Left ventricle myocardium inferior (tissue), 1 donor: Measurements from ENCODE around the gene BECN2. TPM values are rescaled to one million over a fixed set of nuclear protein-coding genes. Genes with fewer than 3 reads are reported as not detected.
"Not testable (repeated sequence)": the region's sequence is repeated elsewhere in the genome, so short reads cannot be mapped to it uniquely, and the experiment has no call there.

Experiments used
- DNase-seq: peaks from one replicate; pipeline ENCODE4 v3.0.0-alpha.2; 2020
- H3K27ac ChIP-seq: fragments of 200-600 bp; replicated peaks from 2 replicates; pipeline ENCODE4 v1.8.0; 2021
- H3K27me3 ChIP-seq: fragments of 200-600 bp; 2 replicates; pipeline ENCODE4 v1.8.0; 2021; ENCODE audit warnings: low read depth
- H3K36me3 ChIP-seq: fragments of 200-600 bp; 2 replicates; pipeline ENCODE4 v1.8.0; 2021
- H3K4me1 ChIP-seq: fragments of 200-600 bp; 2 replicates; pipeline ENCODE4 v1.8.0; 2021
- H3K4me3 ChIP-seq: fragments of 200-600 bp; 2 replicates; pipeline ENCODE4 v1.8.0; 2021; ENCODE audit warnings: mild to moderate bottlenecking, moderate library complexity
- H3K9me3 ChIP-seq: fragments of 200-600 bp; replicated peaks from 2 replicates; pipeline ENCODE4 v1.8.0; 2021
- intact Hi-C: fragments of 100-400 bp; cut with micrococcal nuclease; formaldehyde crosslinking; loops from one replicate; pipeline ENCODE4 v1.11.0; 2022
- total RNA-seq: library from RNA; stranded (reverse); fragmentation: NEBNext Ultra II Directional; extraction: Animal tissue kit (Norgen Biotek cat#: 25700); gene quantifications from one replicate; pipeline ENCODE4 v1.2.1, GENCODE V29; 2021
- TF ChIP-seq, protein P1 (sequence below): fragments of 200-600 bp; IDR thresholded peaks from 2 replicates; pipeline ENCODE4 v1.8.0; 2021; ENCODE audit warnings: antibody characterized with exemption, mild to moderate bottlenecking, borderline replicate concordance
- donor health status: DM: no; HTN: yes; CAD: no; lungs with severe emphysema.

Gene BECN2
- total RNA-seq, 1 donor from 2014 or later, result not detected

DNA sequence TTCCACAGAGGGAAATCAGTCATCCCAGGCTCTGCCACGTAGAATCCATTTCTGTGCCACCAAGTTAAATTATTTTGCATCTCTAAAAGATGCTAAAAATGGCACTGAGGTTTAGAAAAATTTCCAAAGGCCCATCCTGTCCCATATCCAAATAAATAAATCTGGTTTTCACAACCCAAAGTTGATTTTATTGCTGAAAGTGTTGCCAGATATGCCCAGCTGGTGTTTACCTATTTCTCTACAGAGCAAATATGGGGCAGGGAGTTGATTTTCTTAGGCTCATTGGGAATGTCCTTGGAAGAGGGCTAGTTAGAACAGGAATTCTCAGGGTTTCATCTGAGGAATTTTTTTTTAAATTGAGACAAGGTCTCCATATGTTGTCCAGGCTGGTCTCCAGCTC, 22.4 kb downstream of the BECN2 start:
- Histone ChIP-seq H3K4me1 (no peaks in the 10 kb centered on the region), H3K9me3 (no peaks in the 10 kb centered on the region), H3K27me3 (peaks cover 4% of the 10 kb centered on the region), H3K27ac (no peak overlapping the region), H3K36me3 (no peaks in the 10 kb centered on the region), H3K4me3 (no peak overlapping the region)
- TF ChIP-seq, protein P1, sequence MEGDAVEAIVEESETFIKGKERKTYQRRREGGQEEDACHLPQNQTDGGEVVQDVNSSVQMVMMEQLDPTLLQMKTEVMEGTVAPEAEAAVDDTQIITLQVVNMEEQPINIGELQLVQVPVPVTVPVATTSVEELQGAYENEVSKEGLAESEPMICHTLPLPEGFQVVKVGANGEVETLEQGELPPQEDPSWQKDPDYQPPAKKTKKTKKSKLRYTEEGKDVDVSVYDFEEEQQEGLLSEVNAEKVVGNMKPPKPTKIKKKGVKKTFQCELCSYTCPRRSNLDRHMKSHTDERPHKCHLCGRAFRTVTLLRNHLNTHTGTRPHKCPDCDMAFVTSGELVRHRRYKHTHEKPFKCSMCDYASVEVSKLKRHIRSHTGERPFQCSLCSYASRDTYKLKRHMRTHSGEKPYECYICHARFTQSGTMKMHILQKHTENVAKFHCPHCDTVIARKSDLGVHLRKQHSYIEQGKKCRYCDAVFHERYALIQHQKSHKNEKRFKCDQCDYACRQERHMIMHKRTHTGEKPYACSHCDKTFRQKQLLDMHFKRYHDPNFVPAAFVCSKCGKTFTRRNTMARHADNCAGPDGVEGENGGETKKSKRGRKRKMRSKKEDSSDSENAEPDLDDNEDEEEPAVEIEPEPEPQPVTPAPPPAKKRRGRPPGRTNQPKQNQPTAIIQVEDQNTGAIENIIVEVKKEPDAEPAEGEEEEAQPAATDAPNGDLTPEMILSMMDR, result no peak
- no peak for DNase-seq
- intact Hi-C loops, result no loop called here

DNA sequence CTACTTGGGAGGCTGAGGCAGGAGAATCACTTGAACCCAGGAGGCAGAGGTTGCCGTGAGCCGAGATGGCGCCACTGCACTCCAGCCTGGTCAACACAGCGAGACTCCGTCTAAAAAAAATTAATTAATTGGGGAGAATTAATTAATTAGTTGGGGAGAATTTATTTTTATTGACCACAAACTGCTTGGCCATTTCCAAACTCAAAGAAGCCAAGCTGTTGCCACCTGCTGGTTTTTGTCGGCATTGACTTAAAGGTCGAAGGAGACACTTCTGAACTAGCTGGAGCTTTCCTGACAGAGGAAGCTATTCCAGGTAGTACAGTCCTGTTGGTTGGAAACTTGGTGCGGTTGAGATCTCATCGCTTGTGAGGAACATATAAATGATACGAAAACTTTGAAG, 28.2 kb downstream of the BECN2 start:
- no peak for DNase-seq

DNA sequence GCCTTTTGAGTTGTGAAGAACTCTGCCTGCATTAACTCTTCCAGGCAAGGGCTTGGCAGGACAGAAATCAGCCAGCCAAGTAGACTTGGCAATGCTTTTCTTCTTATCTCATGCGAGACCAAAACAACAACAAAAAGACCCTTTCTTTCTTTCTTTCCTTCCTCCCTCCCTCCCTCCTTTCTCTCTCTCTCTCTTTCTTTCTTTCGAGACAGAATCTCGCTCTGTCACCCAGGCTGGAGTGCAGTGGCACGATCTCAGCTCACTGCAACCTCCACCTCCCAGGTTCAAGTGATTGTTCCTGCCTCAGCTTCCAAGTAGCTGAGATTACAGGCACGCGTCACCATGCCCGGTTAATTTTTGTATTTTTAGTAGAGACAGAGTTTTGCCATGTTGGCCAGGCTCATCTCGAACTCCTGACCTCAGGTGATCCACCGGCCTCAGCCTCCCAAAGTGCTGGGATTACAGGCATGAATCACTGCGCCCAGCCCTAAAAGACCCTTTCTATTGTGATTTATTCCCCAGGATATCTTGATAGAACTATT, 30.9 kb downstream of the BECN2 start:
- intact Hi-C loops, H3K4me1 ChIP-seq, H3K27ac ChIP-seq, DNase-seq, H3K4me3 ChIP-seq, H3K9me3 ChIP-seq, H3K36me3 ChIP-seq, H3K27me3 ChIP-seq: not testable (repeated sequence)

More for the DNA sequence above, 28.2 kb downstream of the BECN2 start:
- Histone ChIP-seq H3K27ac (no peak overlapping the region), H3K36me3 (no peaks in the 10 kb centered on the region), H3K4me3 (no peak overlapping the region), H3K27me3 (no peaks in the 10 kb centered on the region), H3K4me1 (no peaks in the 10 kb centered on the region), H3K9me3 (no peaks in the 10 kb centered on the region)
- TF ChIP-seq, protein P1, result peak; percentile 50
- intact Hi-C loops, result no loop called here

DNA sequence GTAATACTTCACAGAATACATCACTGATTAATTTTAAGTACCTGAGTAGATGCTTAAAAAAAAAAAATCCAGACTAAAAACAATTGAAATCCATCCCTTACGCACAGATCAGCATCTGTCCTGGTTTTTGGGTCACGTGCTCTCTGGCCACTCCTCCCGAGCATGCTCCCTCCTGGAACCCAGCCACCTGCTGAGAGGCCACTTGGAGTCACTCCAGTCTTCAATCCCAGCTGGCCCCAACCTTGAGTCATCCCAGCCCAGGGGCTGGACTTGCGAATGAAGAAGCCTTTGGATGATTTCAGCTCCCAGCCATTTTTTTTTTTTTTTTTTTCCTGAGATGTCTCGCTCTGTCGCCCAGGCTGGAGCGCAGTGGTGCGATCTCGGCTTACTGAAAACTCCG, 32.5 kb downstream of the BECN2 start:
- intact Hi-C loops, result no loop called here
- no peaks in the 10 kb centered on the region for H3K9me3 ChIP-seq
- H3K36me3 ChIP-seq, result no peaks in the 10 kb centered on the region
- TF ChIP-seq, protein P1, result no peak
- no peaks in the 10 kb centered on the region for H3K4me1 ChIP-seq
- peak; percentile 77 for DNase-seq
- no peak overlapping the region for H3K4me3 ChIP-seq
- no peak overlapping the region for H3K27ac ChIP-seq
- peaks cover 17% of the 10 kb centered on the region for H3K27me3 ChIP-seq

DNA sequence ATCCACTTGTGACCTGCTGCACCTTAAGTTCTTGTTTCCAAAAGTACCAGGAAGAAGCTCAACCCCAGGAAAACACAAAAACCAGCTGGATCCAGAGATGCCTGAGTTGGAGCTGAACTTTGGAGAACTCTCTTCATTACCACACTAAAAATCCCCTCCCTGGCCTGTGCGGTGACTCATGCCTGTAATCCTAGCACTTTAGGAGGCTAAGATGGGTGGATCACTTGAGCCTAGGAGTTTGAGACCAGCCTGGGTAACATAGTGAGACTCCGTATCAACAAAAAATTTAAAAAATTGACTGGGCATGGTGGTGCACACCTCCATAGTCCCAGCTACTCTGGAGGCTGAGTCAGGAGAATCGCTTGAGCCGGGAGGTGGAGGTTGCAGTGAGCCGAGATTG, 35.2 kb downstream of the BECN2 start:
- intact Hi-C loops, result no loop called here
- H3K27me3 ChIP-seq, result peaks cover 26% of the 10 kb centered on the region
- H3K4me1 ChIP-seq, result no peaks in the 10 kb centered on the region
- no peak overlapping the region for H3K27ac ChIP-seq
- no peaks in the 10 kb centered on the region for H3K36me3 ChIP-seq
- no peaks in the 10 kb centered on the region for H3K9me3 ChIP-seq
- H3K4me3 ChIP-seq, result no peak overlapping the region
- TF ChIP-seq, protein P1, result no peak
- DNase-seq, result no peak

DNA sequence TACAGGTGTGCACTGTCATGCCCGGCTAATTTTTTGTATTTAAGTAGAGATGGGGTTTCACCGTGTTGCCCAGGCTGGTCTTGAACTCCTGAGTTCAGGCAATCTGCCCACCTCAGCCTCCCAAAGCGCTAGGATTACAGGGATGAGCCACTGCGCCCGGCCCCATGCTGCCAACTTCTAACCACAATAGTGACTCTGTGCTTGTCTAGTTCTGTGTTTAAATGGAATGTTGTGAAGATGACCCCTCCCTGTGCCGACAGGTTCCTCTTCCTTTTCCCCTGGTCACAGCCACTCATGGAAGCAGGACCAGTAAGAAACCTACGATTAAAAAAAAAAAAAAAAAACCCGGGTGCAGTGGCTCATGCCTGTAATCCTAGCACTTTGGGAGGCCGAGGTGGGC, 36.6 kb downstream of the BECN2 start:
- TF ChIP-seq, protein P1, result no peak
- Histone ChIP-seq H3K27ac (no peak overlapping the region), H3K9me3 (no peaks in the 10 kb centered on the region), H3K36me3 (no peaks in the 10 kb centered on the region), H3K27me3 (peaks cover 29% of the 10 kb centered on the region), H3K4me3 (no peak overlapping the region), H3K4me1 (peaks cover 10% of the 10 kb centered on the region)
- intact Hi-C loops, result no loop called here
- DNase-seq, result no peak
